Measurements from ENCODE around the gene MAPK14. TPM values are rescaled to one million over a fixed set of nuclear protein-coding genes. Genes with fewer than 3 reads are reported as not detected.
"Not testable (repeated sequence)": the region's sequence is repeated elsewhere in the genome, so short reads cannot be mapped to it uniquely, and the experiment has no call there.

Gene MAPK14
- total and polyA plus RNA-seq, 4 donors: 27.3 to 55.2 (median 36.0) TPM

GRCh38 chr6:36129334-36129733, 101.7 kb downstream of the MAPK14 start:
- no CpG with 5 or more reads among the region's 16 CpGs for WGBS (ENCODE audit: insufficient coverage)
- not testable (repeated sequence) for H3K27me3 ChIP-seq (ENCODE audit: control insufficient read depth, insufficient read depth, low read length); H3K36me3 ChIP-seq (ENCODE audit: control insufficient read depth, insufficient read depth, low read length); H3K4me3 ChIP-seq (ENCODE audit: low read depth, low read length); DNase-seq (ENCODE audit: low read depth in 4 of 6, low spot score in 6 of 6); H3K9me3 ChIP-seq (ENCODE audit: control insufficient read depth, insufficient read depth, low read length); H3K27ac ChIP-seq (ENCODE audit: low read depth, low read length)
- peaks cover 24% of the 10 kb centered on the region for H3K4me1 ChIP-seq (ENCODE audit: control insufficient read depth, insufficient read depth, low read length)

GRCh38 chr6:36129941-36130666, 102.5 kb downstream of the MAPK14 start, which contains the start of gene MAPK13:
Gene MAPK13 (plus strand): TSS chr6:36130513. CDS start chr6:36130583, 70 bp downstream.
- Histone ChIP-seq H3K4me3 (ENCODE audit: low read depth, low read length) (peak within 1 kb of the TSS; percentile 20), H3K27me3 (ENCODE audit: control insufficient read depth, insufficient read depth, low read length) (peaks cover 6% of the 10 kb centered on the region), H3K4me1 (ENCODE audit: control insufficient read depth, insufficient read depth, low read length) (peaks cover 24% of the 10 kb centered on the region), H3K36me3 (ENCODE audit: control insufficient read depth, insufficient read depth, low read length) (no peaks in the 10 kb centered on the region), H3K9me3 (ENCODE audit: control insufficient read depth, insufficient read depth, low read length) (no peaks in the 10 kb centered on the region), H3K27ac (ENCODE audit: low read depth, low read length) (no peak within 1 kb of the TSS)
- peak in 1 of 6 donors; percentile 57 for DNase-seq (ENCODE audit: low read depth in 4 of 6, low spot score in 6 of 6)
- 3% methylated on average over 59 of the region's 59 CpGs for WGBS (ENCODE audit: insufficient coverage)

- Histone ChIP-seq H3K9me3 (ENCODE audit: control insufficient read depth, insufficient read depth, low read length) (no peaks in the 10 kb centered on the region), H3K4me3 (ENCODE audit: low read depth, low read length) (peak overlapping the region; percentile 20), H3K36me3 (ENCODE audit: control insufficient read depth, insufficient read depth, low read length) (peaks cover 6% of the 10 kb centered on the region), H3K27ac (ENCODE audit: low read depth, low read length) (no peak overlapping the region), H3K27me3 (ENCODE audit: control insufficient read depth, insufficient read depth, low read length) (peaks cover 6% of the 10 kb centered on the region), H3K4me1 (ENCODE audit: control insufficient read depth, insufficient read depth, low read length) (peaks cover 24% of the 10 kb centered on the region)
- DNase-seq (ENCODE audit: low read depth in 4 of 6, low spot score in 6 of 6): peak in 1 of 6 donors; percentile 26
- 19% methylated on average over 43 of the region's 52 CpGs for WGBS (ENCODE audit: insufficient coverage)
Observed at GRCh38 chr6:36130667-36131510, 103.3 kb downstream of the MAPK14 start.

GRCh38 chr6:36131511-36132245, 104.1 kb downstream of the MAPK14 start:
- peaks cover 24% of the 10 kb centered on the region for H3K4me1 ChIP-seq (ENCODE audit: control insufficient read depth, insufficient read depth, low read length)
- peak in 2 of 6 donors; percentile 35 to 48 for DNase-seq (ENCODE audit: low read depth in 4 of 6, low spot score in 6 of 6)
- H3K4me3 ChIP-seq (ENCODE audit: low read depth, low read length): no peak overlapping the region
- H3K36me3 ChIP-seq (ENCODE audit: control insufficient read depth, insufficient read depth, low read length): peaks cover 12% of the 10 kb centered on the region
- H3K9me3 ChIP-seq (ENCODE audit: control insufficient read depth, insufficient read depth, low read length): no peaks in the 10 kb centered on the region
- no peak overlapping the region for H3K27ac ChIP-seq (ENCODE audit: low read depth, low read length)
- 22% methylated on average over 5 of the region's 8 CpGs for WGBS (ENCODE audit: insufficient coverage)
- H3K27me3 ChIP-seq (ENCODE audit: control insufficient read depth, insufficient read depth, low read length): peaks cover 6% of the 10 kb centered on the region

GRCh38 chr6:36132246-36132895, 104.8 kb downstream of the MAPK14 start:
- peaks cover 6% of the 10 kb centered on the region for H3K27me3 ChIP-seq (ENCODE audit: control insufficient read depth, insufficient read depth, low read length)
- no peak overlapping the region for H3K4me3 ChIP-seq (ENCODE audit: low read depth, low read length)
- DNase-seq (ENCODE audit: low read depth in 4 of 6, low spot score in 6 of 6): no peak
- peaks cover 13% of the 10 kb centered on the region for H3K36me3 ChIP-seq (ENCODE audit: control insufficient read depth, insufficient read depth, low read length)
- H3K4me1 ChIP-seq (ENCODE audit: control insufficient read depth, insufficient read depth, low read length): peaks cover 24% of the 10 kb centered on the region
- H3K9me3 ChIP-seq (ENCODE audit: control insufficient read depth, insufficient read depth, low read length): no peaks in the 10 kb centered on the region
- no peak overlapping the region for H3K27ac ChIP-seq (ENCODE audit: low read depth, low read length)
- WGBS (ENCODE audit: insufficient coverage): 89% methylated on average over 2 of the region's 5 CpGs

GRCh38 chr6:36133148-36133547, 105.5 kb downstream of the MAPK14 start:
- H3K27ac ChIP-seq (ENCODE audit: low read depth, low read length): no peak overlapping the region
- no peak for DNase-seq (ENCODE audit: low read depth in 4 of 6, low spot score in 6 of 6)
- no peaks in the 10 kb centered on the region for H3K9me3 ChIP-seq (ENCODE audit: control insufficient read depth, insufficient read depth, low read length)
- WGBS (ENCODE audit: insufficient coverage): 83% methylated on average over 4 of the region's 4 CpGs
- no peak overlapping the region for H3K4me3 ChIP-seq (ENCODE audit: low read depth, low read length)
- H3K27me3 ChIP-seq (ENCODE audit: control insufficient read depth, insufficient read depth, low read length): peaks cover 6% of the 10 kb centered on the region
- H3K36me3 ChIP-seq (ENCODE audit: control insufficient read depth, insufficient read depth, low read length): peaks cover 14% of the 10 kb centered on the region
- H3K4me1 ChIP-seq (ENCODE audit: control insufficient read depth, insufficient read depth, low read length): peaks cover 24% of the 10 kb centered on the region

- Histone ChIP-seq H3K36me3 (ENCODE audit: control insufficient read depth, insufficient read depth, low read length) (peaks cover 22% of the 10 kb centered on the region), H3K27me3 (ENCODE audit: control insufficient read depth, insufficient read depth, low read length) (peaks cover 6% of the 10 kb centered on the region), H3K4me3 (ENCODE audit: low read depth, low read length) (no peak overlapping the region), H3K9me3 (ENCODE audit: control insufficient read depth, insufficient read depth, low read length) (no peaks in the 10 kb centered on the region), H3K27ac (ENCODE audit: low read depth, low read length) (no peak overlapping the region), H3K4me1 (ENCODE audit: control insufficient read depth, insufficient read depth, low read length) (peaks cover 24% of the 10 kb centered on the region)
- WGBS (ENCODE audit: insufficient coverage): 88% methylated on average over 3 of the region's 4 CpGs
- no peak for DNase-seq (ENCODE audit: low read depth in 4 of 6, low spot score in 6 of 6)
Observed at GRCh38 chr6:36133912-36134311, 106.3 kb downstream of the MAPK14 start.

- H3K27ac ChIP-seq (ENCODE audit: low read depth, low read length): no peak overlapping the region
Observed at GRCh38 chr6:36135053-36135731, 107.6 kb downstream of the MAPK14 start.

More at GRCh38 chr6:36135053-36135731, 107.6 kb downstream of the MAPK14 start:
- no peaks in the 10 kb centered on the region for H3K9me3 ChIP-seq (ENCODE audit: control insufficient read depth, insufficient read depth, low read length)
- no peak for DNase-seq (ENCODE audit: low read depth in 4 of 6, low spot score in 6 of 6)
- peaks cover 34% of the 10 kb centered on the region for H3K36me3 ChIP-seq (ENCODE audit: control insufficient read depth, insufficient read depth, low read length)
- H3K27me3 ChIP-seq (ENCODE audit: control insufficient read depth, insufficient read depth, low read length): peaks cover 6% of the 10 kb centered on the region
- H3K4me3 ChIP-seq (ENCODE audit: low read depth, low read length): no peak overlapping the region
- WGBS (ENCODE audit: insufficient coverage): 87% methylated on average over 8 of the region's 13 CpGs
- H3K4me1 ChIP-seq (ENCODE audit: control insufficient read depth, insufficient read depth, low read length): peaks cover 32% of the 10 kb centered on the region

Measured in spinal cord (tissue), 10 donors.